Measurements from ENCODE around the gene DMD.

DMD gene

GRCh38 chrX:31166832-31167231 lies 2044.5 kb downstream of the DMD start:
- H3K27ac ChIP-seq = no peak overlapping the region
- TF ChIP-seq, protein P1, sequence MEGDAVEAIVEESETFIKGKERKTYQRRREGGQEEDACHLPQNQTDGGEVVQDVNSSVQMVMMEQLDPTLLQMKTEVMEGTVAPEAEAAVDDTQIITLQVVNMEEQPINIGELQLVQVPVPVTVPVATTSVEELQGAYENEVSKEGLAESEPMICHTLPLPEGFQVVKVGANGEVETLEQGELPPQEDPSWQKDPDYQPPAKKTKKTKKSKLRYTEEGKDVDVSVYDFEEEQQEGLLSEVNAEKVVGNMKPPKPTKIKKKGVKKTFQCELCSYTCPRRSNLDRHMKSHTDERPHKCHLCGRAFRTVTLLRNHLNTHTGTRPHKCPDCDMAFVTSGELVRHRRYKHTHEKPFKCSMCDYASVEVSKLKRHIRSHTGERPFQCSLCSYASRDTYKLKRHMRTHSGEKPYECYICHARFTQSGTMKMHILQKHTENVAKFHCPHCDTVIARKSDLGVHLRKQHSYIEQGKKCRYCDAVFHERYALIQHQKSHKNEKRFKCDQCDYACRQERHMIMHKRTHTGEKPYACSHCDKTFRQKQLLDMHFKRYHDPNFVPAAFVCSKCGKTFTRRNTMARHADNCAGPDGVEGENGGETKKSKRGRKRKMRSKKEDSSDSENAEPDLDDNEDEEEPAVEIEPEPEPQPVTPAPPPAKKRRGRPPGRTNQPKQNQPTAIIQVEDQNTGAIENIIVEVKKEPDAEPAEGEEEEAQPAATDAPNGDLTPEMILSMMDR (conservative IDR thresholded peaks at IDR 0.05) = no peak
- no peak for TF ChIP-seq ZFX (IDR thresholded peaks at IDR 0.05)

DNA sequence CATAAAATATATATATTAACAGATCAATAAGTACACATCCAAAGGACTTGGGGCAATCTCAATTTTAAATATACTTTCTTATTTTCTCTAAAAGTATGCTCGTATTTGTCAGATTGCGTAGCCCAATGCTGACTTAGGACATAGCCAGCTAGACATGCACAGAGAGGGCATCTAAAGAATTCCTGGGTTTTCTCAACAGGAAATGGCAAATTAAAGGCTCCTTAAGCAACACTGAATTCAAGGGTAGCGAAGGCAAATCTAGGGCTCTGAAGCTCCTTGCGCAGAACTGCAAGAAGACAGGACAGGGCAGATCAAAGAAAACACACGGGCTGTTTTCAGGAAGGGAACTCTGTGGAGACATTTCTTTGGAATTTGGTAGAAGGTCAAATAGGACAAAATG lies 2044.9 kb downstream of the DMD start:
- TF ChIP-seq, protein P1 (conservative IDR thresholded peaks at IDR 0.05) = no peak
- no peak for TF ChIP-seq ZFX (IDR thresholded peaks at IDR 0.05)
- H3K27ac ChIP-seq = no peak overlapping the region

GRCh38 chrX:31165241-31166035 lies 2045.9 kb downstream of the DMD start:
- no peak for TF ChIP-seq ZFX (IDR thresholded peaks at IDR 0.05)
- TF ChIP-seq, protein P1 (conservative IDR thresholded peaks at IDR 0.05) = no peak

DNA sequence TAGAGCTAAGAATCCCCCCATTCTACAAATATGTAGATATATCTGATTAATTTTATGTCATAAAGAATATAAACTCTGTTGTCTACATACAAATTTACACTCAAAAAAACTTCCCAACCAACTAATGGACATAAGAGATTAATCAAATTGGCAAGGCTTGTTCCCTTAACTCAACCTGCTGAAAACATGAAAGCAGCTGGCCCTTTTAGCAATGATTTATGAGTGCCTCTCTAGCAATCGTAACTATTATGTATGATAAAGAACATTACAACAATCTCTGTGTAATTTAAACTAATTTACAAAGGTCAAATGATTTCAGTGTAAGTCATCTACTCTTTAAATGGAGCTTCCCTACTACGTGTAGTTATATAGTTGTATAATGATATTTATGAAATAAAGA lies 2056.4 kb downstream of the DMD start:
- H3K27ac ChIP-seq = no peak overlapping the region
- no peak for TF ChIP-seq ZFX (IDR thresholded peaks at IDR 0.05)
- TF ChIP-seq, protein P1 (conservative IDR thresholded peaks at IDR 0.05) = no peak

More at GRCh38 chrX:31165241-31166035, 2045.9 kb downstream of the DMD start:
- no peak overlapping the region for H3K27ac ChIP-seq

DNA sequence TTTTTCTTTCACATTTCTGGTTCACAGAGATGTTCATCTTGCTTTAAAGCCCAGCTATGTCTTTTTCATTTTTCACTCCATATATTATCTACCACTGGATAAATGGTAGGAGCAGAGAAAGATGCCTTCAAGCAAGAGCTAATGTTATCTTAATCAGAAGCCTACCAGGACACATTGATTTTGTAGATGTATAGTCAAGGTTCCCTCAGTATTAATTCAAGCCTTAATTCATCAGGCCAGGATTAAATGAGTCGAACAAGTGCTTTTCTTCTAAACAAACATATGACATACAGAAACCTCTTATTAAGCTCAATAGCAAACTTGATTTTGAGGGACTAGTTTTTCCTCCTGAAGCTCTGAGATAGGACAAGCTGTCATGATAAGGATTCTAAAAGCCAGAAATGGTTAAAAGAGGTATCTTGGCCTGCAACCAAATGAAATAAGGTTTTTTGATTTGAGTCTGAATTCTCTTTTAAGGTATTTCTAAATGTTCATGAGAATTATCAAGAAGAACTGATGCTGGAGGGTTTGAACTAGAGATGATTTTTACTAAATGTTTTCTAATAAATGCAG lies 2057.8 kb downstream of the DMD start:
- no peak overlapping the region for H3K27ac ChIP-seq
- TF ChIP-seq, protein P1 (conservative IDR thresholded peaks at IDR 0.05) = no peak
- TF ChIP-seq ZFX (IDR thresholded peaks at IDR 0.05) = no peak

DNA sequence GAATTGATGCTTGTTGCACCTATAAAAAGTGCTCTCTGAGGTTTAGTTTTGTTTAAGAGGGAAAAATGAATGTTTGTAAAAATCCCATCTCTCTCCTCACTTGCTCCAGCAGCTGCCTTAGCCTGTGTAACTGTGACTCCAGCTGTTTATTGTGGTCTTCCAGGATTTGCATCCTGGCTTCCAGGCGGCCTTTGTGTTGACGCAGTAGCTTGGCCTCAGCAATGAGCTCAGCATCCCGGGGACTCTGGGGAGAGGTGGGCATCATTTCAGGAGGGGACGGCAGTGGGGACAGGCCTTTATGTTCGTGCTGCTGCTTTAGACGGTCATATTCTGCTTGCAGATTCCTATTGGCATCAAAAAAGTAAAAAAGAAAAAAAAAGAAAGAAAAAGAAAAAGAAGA lies 2064.2 kb downstream of the DMD start:
- H3K27ac ChIP-seq = no peak overlapping the region
- TF ChIP-seq, protein P1 (conservative IDR thresholded peaks at IDR 0.05) = no peak
- no peak for TF ChIP-seq ZFX (IDR thresholded peaks at IDR 0.05)

GRCh38 chrX:31139961-31140360 lies 2071.4 kb downstream of the DMD start:
- TF ChIP-seq ZFX (IDR thresholded peaks at IDR 0.05) = no peak
- TF ChIP-seq, protein P1 (conservative IDR thresholded peaks at IDR 0.05) = no peak
- H3K27ac ChIP-seq = no peak overlapping the region

Data from C4-2B (cell line).